Astrocyte (in vitro differentiated cells and primary cell): ENCODE data around the gene CRB2.

Source experiments
- EZH2 ChIP-seq: IDR thresholded peaks from 2 replicates; pipeline ENCODE4 v1.6.1; 2012; ENCODE audit warnings: mild to moderate bottlenecking, low read length, inconsistent platforms; ENCODE audit not compliant: insufficient read depth
- TF ChIP-seq, protein P1 (sequence below): IDR thresholded peaks from 2 replicates; pipeline ENCODE4 v1.5.1; 2011; ENCODE audit warnings: low read depth, mild to moderate bottlenecking, inconsistent platforms, low read length, moderate library complexity; ENCODE audit not compliant: insufficient read depth

DNA sequence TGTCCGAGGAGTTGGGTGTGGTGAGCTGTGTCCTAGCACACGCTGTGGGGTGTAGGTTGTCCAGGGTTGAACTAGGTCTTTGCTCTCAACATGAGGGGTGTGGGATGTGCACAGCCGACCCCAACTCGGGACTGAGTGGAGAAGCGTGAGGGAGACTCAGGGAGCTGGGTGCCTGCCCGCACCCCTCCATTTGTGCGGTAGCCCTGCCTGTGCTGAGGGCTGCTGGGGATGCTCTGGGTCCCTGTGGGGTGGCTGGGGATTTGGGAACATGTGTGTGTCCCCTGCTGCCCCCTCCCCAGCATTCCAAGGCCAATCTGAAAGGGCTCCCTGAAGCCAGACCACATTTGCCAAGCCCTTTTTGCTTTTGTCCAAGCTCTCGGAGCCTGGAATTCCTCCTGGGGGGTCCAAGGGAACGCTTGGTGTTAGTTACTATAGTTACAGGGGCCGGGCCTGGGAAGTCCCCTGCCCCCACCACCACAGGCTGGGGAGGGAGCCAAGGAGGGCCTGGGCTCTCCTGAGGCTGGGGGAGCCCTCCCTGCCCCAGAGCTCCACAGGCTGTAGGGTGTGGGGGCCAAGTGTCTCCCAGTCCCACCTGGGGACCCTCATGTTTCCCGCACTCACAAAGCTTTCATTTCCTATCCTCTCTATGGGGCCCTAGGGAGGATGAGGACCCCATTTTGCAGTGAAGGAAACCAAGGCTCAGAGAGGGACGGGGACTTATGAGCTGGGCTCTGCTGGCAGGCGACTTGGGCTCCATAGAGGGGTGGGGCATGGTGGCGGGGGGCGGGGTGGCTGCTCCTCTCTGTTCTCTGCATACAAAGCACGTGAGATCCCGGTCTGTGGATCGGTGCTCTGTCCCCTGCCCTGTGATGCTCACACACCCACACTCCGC, 1.1 kb downstream of the CRB2 start:
- TF ChIP-seq, protein P1, sequence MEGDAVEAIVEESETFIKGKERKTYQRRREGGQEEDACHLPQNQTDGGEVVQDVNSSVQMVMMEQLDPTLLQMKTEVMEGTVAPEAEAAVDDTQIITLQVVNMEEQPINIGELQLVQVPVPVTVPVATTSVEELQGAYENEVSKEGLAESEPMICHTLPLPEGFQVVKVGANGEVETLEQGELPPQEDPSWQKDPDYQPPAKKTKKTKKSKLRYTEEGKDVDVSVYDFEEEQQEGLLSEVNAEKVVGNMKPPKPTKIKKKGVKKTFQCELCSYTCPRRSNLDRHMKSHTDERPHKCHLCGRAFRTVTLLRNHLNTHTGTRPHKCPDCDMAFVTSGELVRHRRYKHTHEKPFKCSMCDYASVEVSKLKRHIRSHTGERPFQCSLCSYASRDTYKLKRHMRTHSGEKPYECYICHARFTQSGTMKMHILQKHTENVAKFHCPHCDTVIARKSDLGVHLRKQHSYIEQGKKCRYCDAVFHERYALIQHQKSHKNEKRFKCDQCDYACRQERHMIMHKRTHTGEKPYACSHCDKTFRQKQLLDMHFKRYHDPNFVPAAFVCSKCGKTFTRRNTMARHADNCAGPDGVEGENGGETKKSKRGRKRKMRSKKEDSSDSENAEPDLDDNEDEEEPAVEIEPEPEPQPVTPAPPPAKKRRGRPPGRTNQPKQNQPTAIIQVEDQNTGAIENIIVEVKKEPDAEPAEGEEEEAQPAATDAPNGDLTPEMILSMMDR = no peak
- TF ChIP-seq EZH2 = peak; percentile 36
